HG02610 (cell line): ENCODE results near the gene MMP2.

Experiments used
- ATAC-seq: cut with Tn5 transposase; IDR thresholded peaks from one replicate; pipeline ENCODE4 v1.9.1; 2021; ENCODE audit warnings: mild to moderate bottlenecking, moderate library complexity; ENCODE audit not compliant: unreplicated experiment

Gene MMP2

DNA sequence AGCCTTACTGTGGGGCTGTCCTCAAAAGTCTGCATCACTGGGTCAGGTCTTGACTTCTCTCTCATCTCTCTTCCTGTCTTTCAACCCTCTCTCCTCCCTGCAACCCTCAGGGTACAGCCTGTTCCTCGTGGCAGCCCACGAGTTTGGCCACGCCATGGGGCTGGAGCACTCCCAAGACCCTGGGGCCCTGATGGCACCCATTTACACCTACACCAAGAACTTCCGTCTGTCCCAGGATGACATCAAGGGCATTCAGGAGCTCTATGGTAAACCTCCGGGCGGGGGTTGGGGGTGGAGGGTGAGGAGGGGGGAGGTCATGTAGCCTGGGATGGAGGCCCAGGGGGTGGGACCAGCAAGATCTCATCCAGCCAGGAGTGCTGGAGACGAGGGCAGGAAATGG is 12.7 kb downstream of the MMP2 start:
- no peak for ATAC-seq

DNA sequence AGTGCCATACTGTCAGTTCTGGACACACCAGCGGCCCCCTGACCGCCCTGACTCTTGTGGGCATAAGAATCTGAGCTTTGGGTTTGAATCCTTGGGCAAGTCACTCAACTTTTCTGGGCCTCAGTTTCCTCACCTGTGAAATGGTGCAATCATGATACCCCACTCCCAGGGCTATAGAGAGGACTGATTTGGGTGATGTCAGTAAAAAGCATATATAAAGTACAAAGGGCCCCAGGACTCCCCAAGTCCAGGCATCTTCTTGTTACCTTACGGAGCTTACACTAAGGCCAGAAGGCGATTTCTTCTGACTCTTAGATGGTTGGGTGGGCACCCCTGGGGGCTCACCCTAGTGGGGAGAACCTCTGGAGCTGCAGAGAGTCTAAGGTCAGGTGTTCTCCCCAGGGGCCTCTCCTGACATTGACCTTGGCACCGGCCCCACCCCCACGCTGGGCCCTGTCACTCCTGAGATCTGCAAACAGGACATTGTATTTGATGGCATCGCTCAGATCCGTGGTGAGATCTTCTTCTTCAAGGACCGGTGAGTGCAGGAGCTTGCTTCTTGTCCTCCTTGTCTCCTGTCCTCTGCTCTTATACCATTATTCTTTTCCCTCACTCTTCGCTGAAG is 13.9 kb downstream of the MMP2 start:
- ATAC-seq = no peak

GRCh38 chr16:55494994-55495421 is 16.0 kb downstream of the MMP2 start:
- ATAC-seq = no peak

DNA sequence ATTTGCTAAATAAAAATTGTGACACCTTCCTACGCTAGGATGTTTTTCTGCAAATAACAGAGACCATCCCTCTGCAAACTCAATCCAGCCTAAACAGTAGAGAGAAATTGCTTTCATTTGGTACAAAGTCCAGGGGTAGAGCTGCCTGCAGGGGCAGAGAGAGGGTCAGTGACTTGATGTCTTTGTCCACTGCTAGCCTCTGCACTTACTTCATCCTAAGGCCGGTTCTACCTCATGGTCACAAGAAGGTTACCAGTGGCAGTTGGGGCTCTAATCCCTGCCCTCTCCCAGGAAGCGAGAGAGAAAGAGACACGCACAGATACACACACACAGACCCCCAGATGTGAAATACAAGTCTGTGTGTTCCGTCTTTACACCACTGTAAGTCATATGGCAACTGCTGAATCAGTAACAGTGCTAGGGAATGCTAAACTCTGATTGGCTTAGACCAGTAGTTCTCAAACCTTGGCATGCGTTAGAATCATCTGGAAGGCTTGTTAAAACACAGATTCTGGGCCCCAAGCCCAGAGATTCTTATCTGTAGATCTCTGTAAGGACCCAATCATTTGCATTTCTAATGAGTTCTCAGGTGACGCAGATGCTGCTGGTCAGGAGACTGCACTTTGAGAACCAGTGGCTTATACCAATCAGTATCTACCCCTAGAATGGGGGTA is 16.8 kb downstream of the MMP2 start:
- no peak for ATAC-seq

DNA sequence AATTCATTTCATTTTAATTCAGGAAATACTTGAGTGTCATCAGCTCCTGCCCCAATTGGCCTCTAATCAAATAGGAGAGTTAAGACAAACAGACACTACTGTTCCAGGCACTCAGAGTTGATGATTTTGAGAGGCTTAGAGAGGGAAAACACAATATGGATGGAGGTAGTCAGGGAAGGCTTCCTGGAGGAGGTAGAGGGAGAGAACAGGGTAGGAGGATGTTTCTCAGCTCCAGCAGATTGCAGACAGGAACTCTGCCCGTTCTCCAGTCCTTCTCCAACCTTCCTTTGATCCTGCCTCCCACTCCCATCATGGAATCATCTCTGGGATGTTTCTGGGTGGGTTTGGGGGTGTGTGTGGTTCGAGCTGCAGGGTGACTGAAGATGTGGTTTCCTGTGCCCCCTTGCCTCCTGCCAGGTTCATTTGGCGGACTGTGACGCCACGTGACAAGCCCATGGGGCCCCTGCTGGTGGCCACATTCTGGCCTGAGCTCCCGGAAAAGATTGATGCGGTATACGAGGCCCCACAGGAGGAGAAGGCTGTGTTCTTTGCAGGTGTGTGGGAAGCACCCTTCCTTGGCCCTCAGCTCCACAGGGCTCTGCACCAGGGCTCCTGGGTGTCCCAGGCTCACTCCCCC is 17.6 kb downstream of the MMP2 start:
- ATAC-seq = no peak

DNA sequence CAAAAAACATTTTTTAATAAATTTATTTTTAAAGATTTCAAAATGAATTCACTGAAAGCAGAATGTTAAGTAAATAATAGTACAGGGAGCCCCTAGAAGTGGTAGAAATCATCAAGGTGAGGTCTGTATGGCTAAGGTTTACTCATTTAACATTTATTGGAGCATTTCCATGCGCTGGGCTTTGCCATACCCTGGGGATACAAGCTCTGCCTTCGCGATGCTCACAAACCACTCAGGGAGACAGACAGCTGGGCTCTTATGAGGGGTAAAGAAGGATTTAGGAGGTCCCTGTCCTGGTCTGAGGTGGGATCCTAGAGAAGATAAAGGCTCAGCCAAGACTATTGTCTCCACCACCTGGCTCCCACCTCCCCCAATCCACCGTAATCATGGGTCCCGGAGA is 18.6 kb downstream of the MMP2 start:
- ATAC-seq = no peak

- ATAC-seq = no peak
Measured at GRCh38 chr16:55498101-55498500, 19.1 kb downstream of the MMP2 start.

- no peak for ATAC-seq
Measured at GRCh38 chr16:55499281-55499680, 20.3 kb downstream of the MMP2 start.

DNA sequence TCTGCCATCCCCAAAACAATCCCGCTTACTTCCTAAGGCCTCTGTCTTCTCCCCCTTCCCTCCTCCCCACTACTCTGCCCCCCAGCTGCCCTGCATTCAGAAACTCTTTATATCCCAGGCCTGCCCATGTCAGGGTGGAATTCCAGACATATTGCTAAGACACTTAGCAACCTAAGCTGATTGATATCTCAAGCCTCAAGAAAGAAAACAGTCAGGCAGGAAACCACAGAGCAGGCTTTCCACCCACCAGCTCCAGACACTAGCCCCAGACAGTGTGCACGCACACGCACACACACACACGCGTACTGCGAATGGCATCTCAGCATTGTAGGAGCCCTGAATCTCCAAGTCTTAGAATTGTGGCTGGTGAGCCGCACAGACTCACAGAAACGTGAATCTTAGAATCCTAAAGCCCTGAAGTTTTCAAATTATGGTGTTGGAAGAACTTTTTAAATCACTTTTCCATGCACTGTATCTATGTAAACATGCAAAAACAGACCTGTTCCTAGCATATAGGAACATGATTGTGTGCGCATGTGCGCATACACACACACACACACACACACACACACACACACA is 21.0 kb downstream of the MMP2 start:
- ATAC-seq = no peak

- ATAC-seq = no peak
Measured at GRCh38 chr16:55500530-55501011, 21.6 kb downstream of the MMP2 start.

DNA sequence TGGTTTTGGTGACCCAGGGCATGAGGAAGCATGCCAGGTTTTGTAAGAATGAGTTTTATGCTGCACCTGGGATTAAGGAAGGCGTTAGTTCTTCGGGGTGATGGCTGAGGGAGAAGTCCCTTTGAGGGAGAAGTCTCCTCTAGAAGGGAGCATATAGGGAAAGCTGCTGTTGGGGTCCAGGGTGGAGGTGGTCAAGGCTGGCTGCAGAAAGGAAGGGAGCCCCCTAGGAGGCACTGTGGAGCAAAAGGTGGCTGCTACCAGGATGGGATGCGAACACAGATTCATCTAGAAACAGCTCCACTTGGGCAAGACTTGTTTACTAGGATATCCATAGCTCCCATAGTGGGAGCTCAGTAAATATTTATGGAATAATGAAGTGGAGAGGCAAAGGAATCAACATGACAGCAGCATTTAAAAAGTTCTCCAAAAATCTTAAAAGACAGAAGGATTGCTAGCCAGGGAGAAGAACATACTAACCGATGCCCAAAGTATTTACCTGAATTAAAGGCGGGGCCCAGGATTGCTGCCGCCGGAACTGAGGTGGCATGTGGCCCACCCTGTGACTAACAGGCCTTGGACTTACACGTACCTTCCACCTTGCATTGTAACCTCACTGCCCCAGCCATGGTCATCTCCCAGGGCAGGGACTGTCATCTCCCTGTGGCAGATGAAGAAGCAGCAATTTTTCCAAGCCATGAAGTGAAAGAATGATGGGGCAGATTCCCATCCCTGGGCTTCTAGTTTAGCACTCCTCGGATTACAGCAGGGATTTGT is 22.7 kb downstream of the MMP2 start:
- no peak for ATAC-seq

DNA sequence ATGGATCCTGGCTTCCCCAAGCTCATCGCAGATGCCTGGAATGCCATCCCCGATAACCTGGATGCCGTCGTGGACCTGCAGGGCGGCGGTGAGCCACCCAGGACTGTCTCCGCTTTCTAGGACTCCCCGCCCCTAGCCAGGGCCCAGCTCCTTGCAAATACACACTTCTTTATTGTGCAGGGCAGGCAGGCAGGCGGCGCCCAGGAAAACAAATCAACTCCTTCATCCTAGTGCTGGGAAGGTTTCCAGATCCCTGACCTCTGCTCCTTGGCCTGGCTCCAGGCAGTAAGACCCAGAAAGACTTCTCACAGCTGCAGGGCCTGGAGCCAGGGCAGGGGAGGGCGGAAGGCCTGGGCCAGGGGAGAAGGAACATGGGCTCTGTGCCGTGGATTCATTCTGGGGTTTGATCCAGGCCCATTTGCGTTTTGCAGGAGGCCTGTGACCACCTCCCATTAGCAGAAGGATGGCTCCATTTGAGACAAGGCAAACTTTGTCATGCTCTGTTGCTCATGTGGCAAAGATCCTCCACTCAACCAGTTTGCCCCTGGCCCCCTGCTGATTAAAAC is 23.9 kb downstream of the MMP2 start:
- ATAC-seq = no peak

GRCh38 chr16:55503726-55504550 is 24.9 kb downstream of the MMP2 start:
- no peak for ATAC-seq

DNA sequence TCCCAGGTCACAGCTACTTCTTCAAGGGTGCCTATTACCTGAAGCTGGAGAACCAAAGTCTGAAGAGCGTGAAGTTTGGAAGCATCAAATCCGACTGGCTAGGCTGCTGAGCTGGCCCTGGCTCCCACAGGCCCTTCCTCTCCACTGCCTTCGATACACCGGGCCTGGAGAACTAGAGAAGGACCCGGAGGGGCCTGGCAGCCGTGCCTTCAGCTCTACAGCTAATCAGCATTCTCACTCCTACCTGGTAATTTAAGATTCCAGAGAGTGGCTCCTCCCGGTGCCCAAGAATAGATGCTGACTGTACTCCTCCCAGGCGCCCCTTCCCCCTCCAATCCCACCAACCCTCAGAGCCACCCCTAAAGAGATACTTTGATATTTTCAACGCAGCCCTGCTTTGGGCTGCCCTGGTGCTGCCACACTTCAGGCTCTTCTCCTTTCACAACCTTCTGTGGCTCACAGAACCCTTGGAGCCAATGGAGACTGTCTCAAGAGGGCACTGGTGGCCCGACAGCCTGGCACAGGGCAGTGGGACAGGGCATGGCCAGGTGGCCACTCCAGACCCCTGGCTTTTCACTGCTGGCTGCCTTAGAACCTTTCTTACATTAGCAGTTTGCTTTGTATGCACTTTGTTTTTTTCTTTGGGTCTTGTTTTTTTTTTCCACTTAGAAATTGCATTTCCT is 26.5 kb downstream of the MMP2 start:
- ATAC-seq = no peak

GRCh38 chr16:55506083-55506482 is 27.1 kb downstream of the MMP2 start:
- ATAC-seq = no peak

- ATAC-seq = no peak
Measured at GRCh38 chr16:55506708-55507107, 27.7 kb downstream of the MMP2 start.

DNA sequence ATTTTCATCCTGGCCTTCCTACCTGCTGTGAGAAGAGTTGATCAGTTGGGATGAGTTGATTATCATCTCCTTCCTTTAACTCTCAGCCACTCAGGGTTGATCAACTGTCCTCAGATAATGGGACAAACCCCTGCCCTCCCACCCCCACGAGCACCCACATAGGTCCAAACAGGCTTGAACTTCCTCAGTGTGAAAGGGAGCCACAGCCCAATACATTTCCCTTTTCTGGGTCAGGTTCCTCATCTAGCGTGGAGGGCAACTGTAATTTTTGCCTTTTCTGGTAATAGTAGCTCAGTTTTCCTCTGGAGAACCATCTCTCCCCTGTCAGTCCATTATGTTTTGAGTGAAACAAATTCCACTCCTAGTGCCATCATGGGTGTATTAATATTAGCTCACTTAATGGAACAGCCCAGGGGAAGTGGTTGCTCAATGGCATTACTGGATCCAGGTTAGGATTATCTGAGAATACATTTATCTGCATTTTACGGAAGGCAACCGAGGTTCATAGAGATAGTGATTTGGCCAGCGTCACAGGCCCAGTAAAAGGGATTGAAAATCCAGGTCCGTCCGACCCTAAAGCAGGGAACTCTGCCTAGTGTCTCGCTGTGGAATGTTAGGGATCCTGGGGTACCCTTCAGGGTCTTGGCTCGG is 29.4 kb downstream of the MMP2 start:
- ATAC-seq = no peak

- no peak for ATAC-seq
Measured at GRCh38 chr16:55508941-55509931, 30.2 kb downstream of the MMP2 start, which contains the start of gene LPCAT2. Gene LPCAT2 (plus strand): TSS chr16:55509072. CDS start chr16:55509182, 110 bp downstream.
